NCI-H2227 (cell line): ENCODE data around the gene ADGRA1.

ENCODE experiments used
- DNase-seq: peaks from one replicate; lab custom pipeline; 2025; ENCODE audit not compliant: unreplicated experiment; lab: John Stamatoyannopoulos, UW

ADGRA1 gene

GRCh38 chr10:133075346-133076137, 12.2 kb upstream of the ADGRA1 start:
- DNase-seq: no peak

- no peak for DNase-seq
These were observed 11.3 kb upstream of the ADGRA1 start for GRCh38 chr10:133076274-133077038.

- DNase-seq: no peak
These were observed 7.7 kb upstream of the ADGRA1 start for GRCh38 chr10:133079836-133080682.

GRCh38 chr10:133080683-133081040, 7.1 kb upstream of the ADGRA1 start:
- no peak for DNase-seq

GRCh38 chr10:133081636-133082035, 6.1 kb upstream of the ADGRA1 start:
- no peak for DNase-seq

- no peak for DNase-seq
These were observed 4.9 kb upstream of the ADGRA1 start for GRCh38 chr10:133082685-133083421.

GRCh38 chr10:133083422-133084100, 4.2 kb upstream of the ADGRA1 start:
- DNase-seq: no peak

- DNase-seq: no peak
These were observed 3.2 kb upstream of the ADGRA1 start for GRCh38 chr10:133084491-133084890.

- DNase-seq: no peak
These were observed 2.2 kb upstream of the ADGRA1 start for GRCh38 chr10:133085251-133086125.

GRCh38 chr10:133086247-133086646, 1.5 kb upstream of the ADGRA1 start:
- DNase-seq: no peak

- no peak for DNase-seq
These were observed 562 bp upstream of the ADGRA1 start for GRCh38 chr10:133087045-133087678.

GRCh38 chr10:133088179-133088955, 643 bp downstream of the ADGRA1 start:
- DNase-seq: no peak

GRCh38 chr10:133088956-133089800, 1.5 kb downstream of the ADGRA1 start:
- no peak for DNase-seq

- no peak for DNase-seq
These were observed 2.4 kb downstream of the ADGRA1 start for GRCh38 chr10:133090101-133090500.

- no peak for DNase-seq
These were observed 2.9 kb downstream of the ADGRA1 start for GRCh38 chr10:133090654-133091053.

GRCh38 chr10:133091316-133091715, 3.6 kb downstream of the ADGRA1 start:
- no peak for DNase-seq

- DNase-seq: no peak
These were observed 5.6 kb downstream of the ADGRA1 start for GRCh38 chr10:133093291-133093690.
